Epidermal melanocyte (primary cell): ENCODE results near the gene NEMP2.

Experiments used
- DNase-seq: peaks from one replicate; pipeline ENCODE4 v3.0.0; 2011; ENCODE audit warnings: low spot score; ENCODE audit not compliant: insufficient read length

NEMP2 gene

DNA sequence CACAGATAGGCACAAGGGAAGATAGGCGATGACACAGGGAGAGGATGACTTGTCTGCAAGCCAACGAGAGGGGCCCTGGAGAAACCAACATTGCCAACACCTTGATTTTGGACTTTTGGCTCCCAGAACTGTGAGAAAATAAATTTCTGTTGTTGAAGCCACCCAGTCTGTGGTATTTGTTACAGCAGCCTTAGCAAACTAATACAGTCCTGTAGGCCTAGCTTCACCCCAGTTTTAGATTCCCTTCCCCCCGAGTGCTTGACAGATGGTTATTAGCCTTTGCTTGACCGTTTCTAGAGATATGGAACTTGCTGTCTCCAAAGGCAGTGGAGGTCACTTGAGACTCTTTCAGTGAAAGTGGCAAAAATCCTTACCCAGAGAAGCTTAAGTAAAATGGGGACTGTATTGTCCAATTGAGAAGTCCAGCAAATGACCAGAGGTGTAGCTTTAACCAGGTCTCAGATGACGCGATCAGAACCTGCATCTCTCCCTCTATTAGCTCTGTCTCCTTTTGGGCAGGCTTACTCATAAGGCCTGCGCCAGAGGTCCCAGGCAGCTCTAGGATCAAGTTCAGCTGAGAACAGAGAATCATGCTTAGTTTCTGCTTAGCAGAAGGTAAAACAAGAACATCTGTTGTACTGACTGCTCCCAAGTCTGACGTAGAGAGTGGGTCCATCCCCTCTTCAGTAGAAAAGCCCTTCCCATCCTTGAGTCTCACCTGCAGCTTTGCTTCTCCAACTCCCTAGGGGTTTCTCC, 76.0 kb downstream of the NEMP2 start:
- DNase-seq = no peak

DNA sequence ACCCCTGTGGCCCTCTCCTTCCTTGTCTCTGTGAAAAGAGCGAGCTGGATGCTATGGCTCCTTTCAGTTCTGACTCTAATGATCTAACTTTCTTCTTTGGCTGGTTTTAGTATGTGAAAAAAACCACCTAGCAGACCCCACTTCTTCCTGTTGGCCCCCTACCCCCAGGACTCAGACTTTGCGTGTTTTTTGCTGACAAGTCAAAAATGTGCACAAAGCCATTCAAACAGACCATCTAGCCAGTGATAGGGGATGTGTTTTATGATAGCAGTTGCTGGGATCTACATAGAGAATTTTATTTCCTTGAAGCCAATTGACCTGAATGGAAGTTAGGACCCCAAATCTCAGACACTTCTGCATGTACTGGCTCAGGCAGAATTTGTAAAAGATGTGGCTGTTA, 77.3 kb downstream of the NEMP2 start:
- DNase-seq = no peak

DNA sequence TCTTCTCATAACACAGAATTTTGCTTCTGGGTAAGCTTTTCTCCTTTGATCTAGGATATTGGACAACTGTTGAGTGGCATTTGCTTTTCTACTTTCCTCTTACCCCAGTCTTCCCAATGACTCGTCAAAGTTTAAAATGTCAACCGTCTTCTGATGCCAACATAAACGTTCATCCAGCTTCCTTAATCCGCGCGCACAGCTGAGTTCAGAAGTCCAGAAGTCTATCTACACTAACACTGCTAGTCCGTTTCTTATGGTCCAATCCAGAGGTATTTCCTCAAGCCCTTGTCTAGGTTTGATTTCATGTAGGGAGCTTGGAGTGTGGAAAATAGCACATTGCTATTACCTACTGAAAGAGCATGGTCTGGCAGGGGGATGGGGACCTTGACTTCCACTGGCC, 77.7 kb downstream of the NEMP2 start:
- no peak for DNase-seq

DNA sequence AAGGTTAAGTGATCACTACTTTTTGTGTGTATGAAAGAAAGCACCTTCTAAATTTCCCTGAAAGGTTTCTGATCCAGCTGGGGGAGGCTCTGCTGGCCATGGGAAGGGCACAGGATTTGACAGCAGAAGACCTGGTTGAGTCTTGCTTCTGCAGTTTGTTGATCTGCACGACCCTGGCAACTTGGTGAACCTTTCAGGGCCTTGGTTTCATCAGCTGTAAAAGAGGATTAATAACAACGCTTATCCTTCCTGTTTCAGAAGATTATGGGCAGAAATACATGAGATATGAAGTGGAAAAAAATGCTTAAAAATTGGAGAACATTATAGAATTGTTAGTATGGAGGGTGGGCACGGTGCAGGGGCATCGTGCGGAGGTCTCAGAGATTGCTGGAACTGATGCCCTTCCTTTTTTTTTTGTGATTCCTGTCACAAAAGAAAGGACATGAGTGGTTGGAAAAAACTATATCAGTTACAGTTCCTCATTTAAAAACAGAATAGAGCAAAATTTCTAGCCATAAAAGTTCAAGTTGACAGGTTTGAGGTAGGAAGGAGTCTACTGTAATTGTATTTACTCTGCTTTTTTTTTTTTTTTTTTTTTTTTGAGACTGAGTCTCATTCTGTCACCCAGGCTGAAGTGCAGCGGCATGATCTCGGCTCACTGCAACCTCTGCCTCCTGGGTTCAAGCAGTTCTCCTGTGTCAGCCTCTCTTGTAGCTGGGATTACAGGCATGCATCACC, 79.0 kb downstream of the NEMP2 start:
- DNase-seq = no peak

DNA sequence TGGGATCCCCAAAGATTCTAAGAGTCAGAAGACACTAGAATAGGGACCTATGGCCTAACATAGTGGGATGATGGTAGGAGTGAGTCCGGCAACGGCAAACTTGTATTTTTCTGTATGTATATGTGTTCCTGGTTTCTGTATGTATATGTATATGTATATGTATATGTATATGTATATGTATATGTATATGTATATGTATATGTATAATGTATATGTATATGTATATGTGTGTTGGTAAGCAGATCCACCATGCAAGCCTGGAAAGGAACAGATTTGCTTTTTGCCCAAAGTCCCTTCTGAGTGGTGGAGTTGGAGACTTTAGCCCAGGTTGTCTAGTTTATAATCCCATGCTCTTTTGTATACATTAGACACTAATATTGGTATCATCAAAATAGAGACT, 79.7 kb downstream of the NEMP2 start:
- no peak for DNase-seq
